H1 (cell line): Measurements from ENCODE around the gene SOBP. TPM values are rescaled to one million over a fixed set of nuclear protein-coding genes. Genes with fewer than 3 reads are reported as not detected.

ENCODE experiments used
- CTCF ChIA-PET: fragments of 300-600 bp; sonication (Branson Sonifier 250); formaldehyde crosslinking; loops from one replicate; lab custom pipeline; 2021; ENCODE audit not compliant: partially characterized antibody; lab: Charles Lee
- POLR2A ChIA-PET: fragments of 300-600 bp; sonication (Branson Sonifier 250); formaldehyde crosslinking; loops from one replicate; lab custom pipeline; 2021; ENCODE audit warnings: inconsistent platforms; ENCODE audit not compliant: partially characterized antibody; lab: Charles Lee
- DNase-seq, 2 experiments: peaks; one replicate each; pipeline versions ENCODE4 v3.0.0 to v3.0.0-alpha.2; 2010 to 2022; ENCODE audit warnings: low spot score in 2 of 2, low read depth in 1 of 2, mixed read lengths in 1 of 2
- FAIRE-seq: peaks from 2 replicates; lab custom pipeline; 2011; peaks lifted over from hg19 to GRCh38; lab: Jason Lieb, UNC
- H2AFZ ChIP-seq: 2 replicates; pipeline ENCODE4 v1.8.1; 2012; ENCODE audit warnings: low read length, inconsistent platforms
- H2AK5ac ChIP-seq: 2 replicates; pipeline ENCODE4 v1.6.1; 2013; ENCODE audit warnings: low read depth, low read length
- H2BK120ac ChIP-seq: replicated peaks from 2 replicates; pipeline ENCODE3; 2013; ENCODE audit warnings: low read depth, low read length, inconsistent platforms
- H2BK12ac ChIP-seq: 2 replicates; pipeline ENCODE4 v1.6.1; 2013; ENCODE audit warnings: low read depth, low read length
- H2BK15ac ChIP-seq: 2 replicates; pipeline ENCODE4 v1.6.1; 2013; ENCODE audit warnings: low read length
- H2BK20ac ChIP-seq: 2 replicates; pipeline ENCODE4 v1.6.1; 2013; ENCODE audit warnings: low read length
- H2BK5ac ChIP-seq: 2 replicates; pipeline ENCODE4 v1.6.1; 2013; ENCODE audit warnings: low read depth, low read length
- H3K14ac ChIP-seq: 2 replicates; pipeline ENCODE4 v1.6.1; 2013; ENCODE audit warnings: inconsistent platforms; ENCODE audit not compliant: insufficient read length
- H3K18ac ChIP-seq: 2 replicates; pipeline ENCODE4 v1.6.1; 2013; ENCODE audit warnings: low read length; ENCODE audit errors: extremely low read depth
- H3K23ac ChIP-seq: 2 replicates; pipeline ENCODE4 v1.6.1; 2013; ENCODE audit warnings: inconsistent platforms; ENCODE audit not compliant: insufficient read length
- H3K23me2 ChIP-seq: 2 replicates; pipeline ENCODE4 v1.6.1; 2013; ENCODE audit warnings: low read depth, low read length
- H3K27ac ChIP-seq: 2 replicates; pipeline ENCODE4 v1.6.1; 2011; ENCODE audit warnings: low read depth, low read length, inconsistent platforms
- H3K27me3 ChIP-seq, 4 experiments: replicated peaks in 1 of 4; 1 replicate in 1 of 4; 2 replicates in 3 of 4; pipeline versions ENCODE4 v1.6.1 to v1.8.1; 2011 to 2013; ENCODE audit warnings: low read length in 3 of 4, mild to moderate bottlenecking in 3 of 4, inconsistent platforms in 2 of 4, mixed read lengths in 2 of 4, moderate library complexity in 1 of 4; ENCODE audit not compliant: control insufficient read depth in 3 of 4, insufficient read depth in 3 of 4; ENCODE audit errors: extremely low read depth in 1 of 4
- H3K36me3 ChIP-seq, 4 experiments: 2 replicates each; pipeline versions ENCODE4 v1.6.1 to v1.8.1; 2011 to 2013; ENCODE audit warnings: mild to moderate bottlenecking in 4 of 4, low read length in 3 of 4, moderate library complexity in 2 of 4, control low read depth in 1 of 4, inconsistent platforms in 1 of 4; ENCODE audit not compliant: insufficient read depth in 4 of 4, control insufficient read depth in 2 of 4
- H3K4ac ChIP-seq: replicated peaks from 2 replicates; pipeline ENCODE3; 2013; ENCODE audit warnings: low read length, low read depth, mixed read lengths, inconsistent platforms; ENCODE audit not compliant: insufficient read length
- H3K4me1 ChIP-seq, 4 experiments: replicated peaks in 1 of 4; 1 replicate in 1 of 4; 2 replicates in 3 of 4; pipeline versions ENCODE4 v1.6.1 to v1.8.1; 2011 to 2013; ENCODE audit warnings: low read length in 3 of 4, inconsistent platforms in 2 of 4, mixed read lengths in 1 of 4; ENCODE audit not compliant: insufficient read depth in 4 of 4, control insufficient read depth in 3 of 4
- H3K4me2 ChIP-seq, 2 experiments: 2 replicates each; pipeline versions ENCODE4 v1.6.1 to v1.8.1; 2011 to 2013; ENCODE audit warnings: low read depth in 2 of 2, low read length in 2 of 2, control low read depth in 1 of 2, inconsistent platforms in 1 of 2, mild to moderate bottlenecking in 1 of 2; ENCODE audit not compliant: insufficient read depth in 1 of 2
- H3K4me3 ChIP-seq, 4 experiments: fragments of 200-600, 300-600 bp in 1 of 4; sonication (generic), shearing (Covaris generic), sonication (Bioruptor Twin) in 1 of 4; 2 replicates each; pipeline versions ENCODE4 v1.5.1 to v1.8.1; 2011 to 2016; ENCODE audit warnings: low read length in 4 of 4, low read depth in 3 of 4, control low read depth in 2 of 4, inconsistent platforms in 2 of 4, mild to moderate bottlenecking in 2 of 4, mixed read lengths in 1 of 4, moderate library complexity in 1 of 4; ENCODE audit not compliant: insufficient read depth in 2 of 4; ENCODE audit errors: extremely low read depth in 1 of 4
- H3K56ac ChIP-seq: replicated peaks from 2 replicates; pipeline ENCODE3; 2013; ENCODE audit warnings: low read depth, mild to moderate bottlenecking, mixed read lengths, low read length, inconsistent platforms; ENCODE audit not compliant: insufficient read length
- H3K79me1 ChIP-seq: 2 replicates; pipeline ENCODE4 v1.6.1; 2013; ENCODE audit warnings: low read depth, low read length, control low read depth
- H3K79me2 ChIP-seq, 2 experiments: 2 replicates each; pipeline versions ENCODE4 v1.6.1 to v1.8.1; 2012 to 2013; ENCODE audit warnings: low read length in 2 of 2, mild to moderate bottlenecking in 2 of 2, inconsistent platforms in 1 of 2; ENCODE audit not compliant: insufficient read depth in 2 of 2, control insufficient read depth in 1 of 2
- H3K9ac ChIP-seq, 4 experiments: replicated peaks in 1 of 4; 1 replicate in 1 of 4; 2 replicates in 3 of 4; pipeline versions ENCODE4 v1.6.1 to v1.8.1; 2011 to 2013; ENCODE audit warnings: low read depth in 3 of 4, low read length in 3 of 4, control low read depth in 2 of 4, mild to moderate bottlenecking in 2 of 4, moderate library complexity in 2 of 4, inconsistent platforms in 1 of 4; ENCODE audit errors: extremely low read depth in 1 of 4
- H3K9me3 ChIP-seq, 2 experiments: 2 replicates each; pipeline versions ENCODE4 v1.6.1 to v1.8.1; 2012 to 2013; ENCODE audit warnings: mild to moderate bottlenecking in 2 of 2, moderate library complexity in 2 of 2, control low read depth in 1 of 2, inconsistent platforms in 1 of 2, low read depth in 1 of 2, low read length in 1 of 2, mixed read lengths in 1 of 2; ENCODE audit not compliant: insufficient read depth in 2 of 2
- H4K20me1 ChIP-seq, 2 experiments: replicated peaks in 1 of 2; 2 replicates each; pipeline versions ENCODE3 to v1.8.1; 2011 to 2013; ENCODE audit warnings: inconsistent platforms in 2 of 2, low read length in 2 of 2, mild to moderate bottlenecking in 1 of 2; ENCODE audit not compliant: insufficient read depth in 2 of 2, control insufficient read depth in 1 of 2
- H4K5ac ChIP-seq: 2 replicates; pipeline ENCODE4 v1.6.1; 2013; ENCODE audit warnings: low read length, low read depth, mixed read lengths, inconsistent platforms; ENCODE audit not compliant: insufficient read length
- H4K8ac ChIP-seq: 2 replicates; pipeline ENCODE4 v1.8.0; 2013; ENCODE audit warnings: mild to moderate bottlenecking, moderate library complexity, low read length, inconsistent platforms; ENCODE audit not compliant: insufficient read depth; ENCODE audit errors: extremely low read depth
- H4K91ac ChIP-seq: replicated peaks from 2 replicates; pipeline ENCODE3; 2013; ENCODE audit warnings: low read length, mixed read lengths, inconsistent platforms; ENCODE audit not compliant: insufficient read length
- ASH2L ChIP-seq: fragments of 200-600, 300-600 bp; sonication (generic); IDR thresholded peaks from one replicate; pipeline ENCODE4 v1.7.1; 2017; ENCODE audit warnings: low read length
- BRCA1 ChIP-seq: IDR thresholded peaks from 2 replicates; pipeline ENCODE4 v1.6.1; 2012; ENCODE audit warnings: low read depth, low read length, improper control_type of control experiment
- CBX5 ChIP-seq: fragments of 300-800, 300-1000 bp; sonication (generic); IDR thresholded peaks from 2 replicates; pipeline ENCODE4 v1.7.1; 2016; ENCODE audit warnings: antibody characterized with exemption, low read length, low read depth
- SIX5 ChIP-seq: IDR thresholded peaks from 2 replicates; pipeline ENCODE4 v1.6.1; 2011; ENCODE audit warnings: mild to moderate bottlenecking, low read depth, low read length
- SP4 ChIP-seq: IDR thresholded peaks from 2 replicates; pipeline ENCODE4 v1.6.1; 2012; ENCODE audit warnings: low read length, inconsistent platforms
- TAF7 ChIP-seq: optimal IDR thresholded peaks from 2 replicates; pipeline ENCODE3; 2011; ENCODE audit warnings: low read depth, mild to moderate bottlenecking, inconsistent platforms, low read length, moderate library complexity, borderline replicate concordance
- WGBS, 2 experiments: shearing (Covaris generic) in 1 of 2; methylation state at CpG; one replicate each; pipeline versions ENCODE4 v1.1.6 to v1.1.7; 2013 to 2015; ENCODE audit warnings: low lambda C conversion rate in 2 of 2, mixed read lengths in 2 of 2, inconsistent platforms in 1 of 2, low coverage in 1 of 2, missing lambda C conversion rate in 1 of 2; ENCODE audit not compliant: insufficient replicate concordance in 2 of 2, insufficient coverage in 1 of 2, insufficient read length in 1 of 2; ENCODE audit errors: extremely low coverage in 1 of 2, missing lambda C conversion rate in 1 of 2; 5-methylcytosine and 5-hydroxymethylcytosine counted together
- polyA plus RNA-seq, 7 experiments: library from polyadenylated mRNA; depleted of rRNA in 3 of 7; stranded (reverse) in 5 of 7; unstranded in 2 of 7; fragments of >200 nt in 5 of 7; fragments of 200-250 nt in 2 of 7; gene quantifications; 1 replicate in 5 of 7; 2 replicates in 1 of 7; 4 replicates in 1 of 7; pipeline versions ENCODE4 v1.2.1 to v1.2.3, GENCODE V29; 2011 to 2013; ENCODE audit warnings: missing spikeins in 2 of 7, mixed read lengths in 2 of 7
- total RNA-seq: library from RNA; stranded (reverse); fragmentation: NEBNext Ultra II Directional; extraction: Animal tissue kit (Norgen Biotek cat#: 25700); gene quantifications from 2 replicates; pipeline ENCODE4 v1.2.1, GENCODE V29; 2021
- TF ChIP-seq, protein P1 (sequence below): IDR thresholded peaks from 2 replicates; pipeline ENCODE4 v1.6.1; 2011; ENCODE audit warnings: low read length, improper control_type of control experiment
- TF ChIP-seq, protein P2 (sequence below): IDR thresholded peaks from 2 replicates; pipeline ENCODE4 v1.6.1; 2011; ENCODE audit warnings: low read depth, mild to moderate bottlenecking, low read length; ENCODE audit not compliant: insufficient read depth

SOBP gene
- total and polyA plus RNA-seq, 2 of the 8 experiments (the other 6 are each of a cell fraction or from before 2014, with no cell fraction given): 0.45 to 6.2 TPM

DNA sequence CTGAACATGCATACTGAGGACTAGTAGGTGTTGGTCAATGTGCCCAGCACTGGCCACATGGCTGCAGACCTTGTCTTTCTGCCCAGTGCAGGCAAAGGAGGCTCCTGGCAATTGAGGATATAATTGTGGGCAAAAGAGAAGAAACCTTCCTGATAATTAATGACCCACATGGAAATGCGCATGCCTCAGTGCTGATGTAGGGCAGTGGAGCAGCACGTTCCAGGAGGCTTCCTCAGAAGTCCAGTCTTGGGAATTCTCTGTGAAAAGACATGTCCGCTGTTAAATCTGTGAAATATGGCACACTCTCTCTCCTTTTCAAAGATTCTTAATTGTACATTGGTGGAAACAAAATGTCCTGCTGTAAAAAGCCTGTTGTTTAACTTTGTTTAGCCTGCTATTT is 34.7 kb downstream of the SOBP start:
- no peak overlapping the region for H3K4me3 ChIP-seq
- H2BK5ac ChIP-seq: no peak overlapping the region
- H3K56ac ChIP-seq: no peak overlapping the region
- no peaks in the 10 kb centered on the region for H3K23me2 ChIP-seq
- no peak overlapping the region for H4K91ac ChIP-seq
- DNase-seq (no peak), FAIRE-seq (no peak)
- H2BK15ac ChIP-seq: no peak overlapping the region
- no peaks in the 10 kb centered on the region for H3K9me3 ChIP-seq
- H3K4ac ChIP-seq: no peak overlapping the region
- no peak overlapping the region for H3K14ac ChIP-seq
- no peak overlapping the region for H4K5ac ChIP-seq
- no peak overlapping the region for H2BK20ac ChIP-seq
- H2AFZ ChIP-seq: no peak overlapping the region
- no peaks in the 10 kb centered on the region for H3K27me3 ChIP-seq
- no peak overlapping the region for H2BK12ac ChIP-seq
- H3K23ac ChIP-seq: no peak overlapping the region
- 0 out of 7 replicates have a peak, but pooled peaks cover 0 to 4% (median 0%) of the 10 kb centered on the region in 4 experiments for H3K4me1 ChIP-seq
- no peaks in the 10 kb centered on the region for H3K79me2 ChIP-seq
- H2BK120ac ChIP-seq: no peak overlapping the region
- H3K4me2 ChIP-seq: no peak overlapping the region
- TF ChIP-seq, protein P1, sequence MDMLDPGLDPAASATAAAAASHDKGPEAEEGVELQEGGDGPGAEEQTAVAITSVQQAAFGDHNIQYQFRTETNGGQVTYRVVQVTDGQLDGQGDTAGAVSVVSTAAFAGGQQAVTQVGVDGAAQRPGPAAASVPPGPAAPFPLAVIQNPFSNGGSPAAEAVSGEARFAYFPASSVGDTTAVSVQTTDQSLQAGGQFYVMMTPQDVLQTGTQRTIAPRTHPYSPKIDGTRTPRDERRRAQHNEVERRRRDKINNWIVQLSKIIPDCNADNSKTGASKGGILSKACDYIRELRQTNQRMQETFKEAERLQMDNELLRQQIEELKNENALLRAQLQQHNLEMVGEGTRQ: no peak
- TF ChIP-seq CBX5: no peak
- no peak for TF ChIP-seq SP4
- TF ChIP-seq SIX5: no peak
- TF ChIP-seq, protein P2, sequence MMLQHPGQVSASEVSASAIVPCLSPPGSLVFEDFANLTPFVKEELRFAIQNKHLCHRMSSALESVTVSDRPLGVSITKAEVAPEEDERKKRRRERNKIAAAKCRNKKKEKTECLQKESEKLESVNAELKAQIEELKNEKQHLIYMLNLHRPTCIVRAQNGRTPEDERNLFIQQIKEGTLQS: no peak
- TF ChIP-seq ASH2L: no peak
- no peak for TF ChIP-seq BRCA1
- TF ChIP-seq TAF7: no peak
- no peaks in the 10 kb centered on the region for H4K20me1 ChIP-seq
- POLR2A ChIA-PET: no interaction called here
- H2AK5ac ChIP-seq: no peak overlapping the region
- H3K36me3 ChIP-seq: no peaks in the 10 kb centered on the region
- H4K8ac ChIP-seq: no peak overlapping the region; the same call in 1 of the 2 replicates
- H3K9ac ChIP-seq: no peak overlapping the region
- no peak overlapping the region for H3K18ac ChIP-seq
- no peak overlapping the region for H3K27ac ChIP-seq
- H3K79me1 ChIP-seq: no peaks in the 10 kb centered on the region
- CTCF ChIA-PET: no interaction called here
- 89% methylated on average over 3 of the region's 3 CpGs; no CpG with 5 or more reads in 1 of the 2 experiments for WGBS, 2 experiments
